GM18861 (cell line): Measurements from ENCODE around the gene ZSCAN1.
A peak's percentile ranks its signal among the peaks of the same experiment; 100 is the strongest.
"Not testable (repeated sequence)": the region's sequence is repeated elsewhere in the genome, so short reads cannot be mapped to it uniquely, and the experiment has no call there.

ENCODE experiments used
- ATAC-seq: cut with Tn5 transposase; IDR thresholded peaks from one replicate; pipeline ENCODE4 v1.9.1; 2021; ENCODE audit not compliant: unreplicated experiment

ZSCAN1 gene, protein sequence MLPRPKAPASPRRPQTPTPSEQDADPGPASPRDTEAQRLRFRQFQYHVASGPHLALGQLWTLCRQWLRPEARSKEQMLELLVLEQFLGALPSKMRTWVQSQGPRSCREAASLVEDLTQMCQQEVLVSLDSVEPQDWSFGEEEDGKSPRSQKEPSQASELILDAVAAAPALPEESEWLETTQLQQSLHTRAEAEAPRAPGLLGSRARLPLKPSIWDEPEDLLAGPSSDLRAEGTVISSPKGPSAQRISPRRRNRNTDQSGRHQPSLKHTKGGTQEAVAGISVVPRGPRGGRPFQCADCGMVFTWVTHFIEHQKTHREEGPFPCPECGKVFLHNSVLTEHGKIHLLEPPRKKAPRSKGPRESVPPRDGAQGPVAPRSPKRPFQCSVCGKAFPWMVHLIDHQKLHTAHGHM

DNA sequence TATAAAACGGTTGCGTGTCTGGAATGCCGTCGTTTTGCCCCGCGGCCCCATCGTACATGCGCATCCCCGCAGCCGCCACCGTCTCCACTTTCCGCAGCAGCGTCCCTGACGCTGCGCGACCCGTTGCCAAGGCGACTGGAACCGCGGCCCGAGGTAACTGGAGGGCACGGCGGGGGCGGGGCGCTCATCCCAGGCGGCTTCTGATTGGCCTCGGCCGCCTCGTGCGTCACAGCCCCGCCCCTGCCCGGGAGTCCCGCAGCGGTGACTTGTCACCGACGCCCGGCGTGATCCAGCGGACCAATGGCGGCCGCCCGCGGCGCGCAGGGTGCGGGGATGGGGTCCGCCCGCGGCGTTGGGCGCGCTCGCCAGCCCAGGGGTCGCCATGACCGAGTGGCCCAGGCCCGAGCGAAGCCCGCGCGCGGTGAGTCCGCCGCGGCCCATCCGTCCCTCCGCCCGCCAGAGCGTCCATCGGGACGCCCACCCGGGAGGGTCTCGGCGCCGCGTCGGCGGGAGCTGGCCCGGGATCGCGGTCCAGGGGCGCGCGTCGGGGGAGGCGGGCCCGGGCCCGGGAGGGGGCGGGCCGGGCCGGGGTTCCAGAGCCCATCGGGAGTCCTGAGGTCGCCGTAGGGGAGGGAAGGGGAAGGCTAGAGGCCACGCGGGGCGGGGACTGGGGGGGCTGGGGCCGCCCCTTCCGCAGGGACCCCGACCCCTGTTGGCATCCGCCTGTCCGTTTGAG is at the start of gene ZSCAN1:
Gene ZSCAN1, plus strand, starts transcription at position 285 of the 736 bp plus-strand sequence. CDS start 3,812 bp downstream, outside the sequence.
- no peak for ATAC-seq

DNA sequence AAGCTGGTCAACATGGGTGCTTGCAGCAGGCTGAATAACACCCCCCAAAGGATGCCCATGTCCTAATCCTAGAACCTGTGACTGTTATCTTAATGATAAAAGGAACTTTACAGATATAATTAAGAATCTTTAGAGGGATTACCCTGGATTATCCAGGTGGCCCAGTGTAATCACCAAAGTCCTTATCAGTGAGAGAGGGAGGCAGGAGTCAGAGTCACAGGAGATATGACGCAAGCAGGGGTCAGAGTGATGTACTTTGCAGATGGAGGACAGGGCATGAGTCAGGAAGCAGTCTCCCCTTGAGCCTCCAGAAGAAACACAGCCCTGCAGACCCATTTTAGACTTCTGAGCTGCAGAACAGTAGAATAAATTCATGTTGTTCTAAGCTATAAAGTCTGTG is 41.0 kb upstream of the ZSCAN1 start:
- no peak for ATAC-seq

DNA sequence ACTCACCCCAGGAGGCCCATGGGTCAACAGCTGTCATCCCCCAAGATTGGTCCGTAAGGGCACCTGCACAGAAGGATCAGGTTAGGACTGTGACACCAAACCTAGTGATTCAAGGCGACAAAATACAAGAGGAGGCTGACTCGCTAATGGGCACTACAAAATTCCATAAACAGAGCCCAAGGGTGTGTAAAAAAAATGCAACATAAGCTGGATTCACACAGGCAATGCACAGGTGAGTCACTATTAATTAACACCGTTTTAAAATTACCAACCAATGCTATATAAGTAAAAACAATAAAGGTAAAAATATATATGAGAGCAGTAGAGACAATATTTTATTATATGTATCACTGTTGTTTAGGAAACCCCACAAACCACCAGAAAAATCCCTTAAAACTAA is 33.1 kb upstream of the ZSCAN1 start:
- ATAC-seq, result no peak

- no peak for ATAC-seq
Observed at GRCh38 chr19:58001895-58002369, 31.9 kb upstream of the ZSCAN1 start.

DNA sequence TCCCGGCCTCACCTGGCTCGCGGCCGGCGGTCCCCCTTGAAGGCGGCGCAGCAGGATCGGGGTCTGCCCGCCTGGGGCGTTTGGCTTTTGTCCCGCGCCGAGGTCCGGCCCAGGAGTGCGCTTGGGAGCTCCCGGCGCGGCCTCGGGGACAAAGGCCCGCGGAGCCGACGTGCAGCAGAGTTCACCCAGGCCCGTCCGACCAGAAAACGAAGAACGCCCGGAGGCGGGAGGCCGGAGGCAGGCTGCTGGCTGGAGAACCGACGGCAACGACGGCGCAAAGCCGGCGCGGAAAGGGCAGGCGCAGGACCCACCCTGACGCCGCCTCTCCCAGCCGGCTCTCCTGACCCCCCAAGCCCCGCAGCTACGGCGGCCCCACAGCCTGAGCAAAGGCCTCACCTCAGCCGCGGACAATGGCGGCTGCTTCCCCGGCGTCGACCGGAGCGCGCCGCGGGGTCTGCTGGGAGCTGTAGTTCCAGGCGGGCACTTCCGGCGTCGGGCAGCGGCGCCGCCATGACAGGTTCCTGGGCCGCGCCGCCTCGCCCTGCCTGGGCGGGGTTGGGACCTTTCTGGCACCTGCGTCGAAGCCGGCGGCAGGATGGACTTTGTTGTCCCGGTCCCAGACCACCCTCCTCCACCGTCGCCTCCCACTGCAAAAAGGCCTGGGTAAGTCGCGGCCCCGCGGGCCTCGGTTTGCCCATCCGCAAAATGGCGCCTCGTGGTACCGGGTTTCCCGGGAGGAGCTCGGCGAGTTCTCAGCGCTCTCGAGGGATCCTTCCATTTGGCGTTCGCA is 31.2 kb upstream of the ZSCAN1 start, which contains the start of gene ZNF606:
Gene ZNF606, minus strand, starts transcription at position 437 of the 790 bp plus-strand sequence. CDS start 1,501 bp downstream, outside the sequence.
- ATAC-seq, result peak; percentile 93

GRCh38 chr19:58003174-58003828 is 30.5 kb upstream of the ZSCAN1 start:
- ATAC-seq, result no peak

GRCh38 chr19:58007285-58007684 is 26.5 kb upstream of the ZSCAN1 start:
- ATAC-seq, result no peak

GRCh38 chr19:58008877-58009276 is 24.9 kb upstream of the ZSCAN1 start:
- ATAC-seq, result not testable (repeated sequence)

DNA sequence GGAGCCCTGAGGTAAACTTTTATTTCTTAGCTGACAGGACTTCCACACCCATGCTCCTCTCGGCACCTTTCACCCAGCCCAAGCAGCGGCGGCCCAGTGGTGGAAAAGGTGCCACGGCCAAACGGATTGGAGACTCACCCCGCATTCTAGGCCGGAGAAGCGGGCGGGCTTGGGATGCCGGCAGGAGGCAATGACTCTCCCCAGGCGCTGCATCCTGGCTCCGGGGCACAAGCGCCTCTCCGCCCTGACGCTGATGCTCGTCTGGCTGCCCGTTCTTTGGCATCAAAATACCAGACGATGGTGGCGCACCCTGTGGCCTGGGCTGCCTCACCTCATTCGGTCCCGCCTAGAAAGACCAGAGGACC is 24.5 kb upstream of the ZSCAN1 start:
- no peak for ATAC-seq

DNA sequence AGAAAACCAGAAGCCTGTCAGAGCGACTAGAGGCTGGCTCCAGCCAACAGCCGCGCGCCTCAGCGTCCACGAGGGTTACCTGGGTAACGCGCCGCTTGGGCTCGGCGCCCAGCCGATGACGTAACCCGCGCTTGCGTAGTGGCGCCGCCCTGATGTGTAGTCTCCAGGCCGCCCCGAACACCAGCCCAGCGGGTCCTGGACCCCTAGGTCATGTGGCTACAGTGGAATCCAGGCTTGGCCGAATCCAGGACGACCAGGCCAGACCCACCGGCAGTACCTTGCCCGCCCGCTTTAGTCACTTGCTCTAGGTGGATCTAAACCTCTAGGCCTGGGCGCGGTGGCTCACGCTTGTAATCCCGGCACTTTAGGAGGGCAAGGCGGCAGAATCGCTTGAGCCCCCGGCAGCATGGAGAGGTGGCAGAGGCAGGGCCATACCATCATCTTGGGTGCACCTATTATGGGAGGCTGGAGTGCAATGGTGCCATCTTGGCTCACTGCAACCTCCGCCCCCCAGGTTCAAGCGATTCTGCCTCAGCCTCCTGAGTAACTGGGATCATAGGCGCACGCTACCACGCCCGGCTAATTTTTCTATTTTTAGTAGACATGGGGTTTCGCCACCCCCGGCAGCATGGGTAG is 24.0 kb upstream of the ZSCAN1 start:
- ATAC-seq, result peak; percentile 84

DNA sequence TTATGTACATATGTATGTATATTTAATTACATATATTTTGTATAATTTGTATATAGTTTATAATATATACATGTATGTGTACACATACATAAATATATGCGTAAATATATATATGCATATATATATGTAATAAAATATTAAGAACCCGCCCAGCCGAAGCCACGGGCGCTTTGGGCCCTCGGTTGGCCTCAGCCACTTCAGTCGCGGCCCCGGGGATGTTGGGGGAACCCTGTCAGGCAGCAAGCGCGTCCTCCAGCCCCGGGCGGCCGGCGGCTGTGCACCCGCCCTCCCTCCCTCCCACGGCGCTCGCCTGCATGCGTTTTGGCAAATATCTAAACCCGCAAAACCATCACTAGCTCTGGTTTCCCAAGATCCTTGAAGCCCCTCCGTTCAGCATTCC is 23.3 kb upstream of the ZSCAN1 start:
- no peak for ATAC-seq

- ATAC-seq, result no peak
Observed at GRCh38 chr19:58014141-58014540, 19.7 kb upstream of the ZSCAN1 start.

GRCh38 chr19:58020129-58020528 is 13.7 kb upstream of the ZSCAN1 start:
- ATAC-seq, result no peak

GRCh38 chr19:58021541-58022282 is 12.1 kb upstream of the ZSCAN1 start:
- ATAC-seq, result no peak

DNA sequence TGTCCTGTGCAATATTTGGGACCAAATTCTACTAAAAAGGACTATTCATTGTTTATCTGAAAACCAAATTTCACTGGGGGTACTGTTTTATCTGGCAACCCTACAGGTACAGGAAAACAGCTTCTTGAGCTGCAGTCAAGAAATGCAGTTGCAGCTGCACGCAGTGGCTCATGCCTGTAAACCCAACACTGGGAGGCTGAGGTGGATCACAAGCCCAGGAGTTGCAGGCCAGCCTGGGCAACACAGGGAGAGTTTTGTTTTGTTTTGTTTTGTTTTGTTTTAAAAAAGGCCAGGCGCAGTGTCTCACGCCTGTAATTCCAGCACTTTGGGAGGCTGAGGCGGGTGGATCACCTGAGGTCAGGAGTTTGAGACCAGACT is 11.6 kb upstream of the ZSCAN1 start:
- no peak for ATAC-seq

DNA sequence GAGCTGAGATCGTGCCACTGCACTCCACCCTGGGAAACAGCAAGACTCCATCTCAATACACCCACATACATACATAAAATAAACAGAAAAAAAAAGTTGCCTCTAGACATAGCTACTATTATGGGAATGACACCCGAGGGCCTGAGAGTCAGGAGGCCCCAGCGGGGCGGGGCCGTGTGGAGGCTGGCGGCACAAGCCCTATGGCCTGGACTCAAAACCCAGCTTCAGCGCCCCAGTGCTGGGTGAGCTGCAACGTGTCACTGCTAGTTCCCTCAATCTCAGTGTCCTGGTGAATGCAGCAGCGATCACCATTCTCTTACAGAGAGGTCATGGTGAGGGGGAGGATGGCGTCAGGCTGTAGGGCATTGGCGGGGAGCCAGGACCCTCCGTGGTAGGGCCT is 9.2 kb upstream of the ZSCAN1 start:
- ATAC-seq, result no peak

- no peak for ATAC-seq
Observed at GRCh38 chr19:58034477-58034793, 610 bp downstream of the ZSCAN1 start.

DNA sequence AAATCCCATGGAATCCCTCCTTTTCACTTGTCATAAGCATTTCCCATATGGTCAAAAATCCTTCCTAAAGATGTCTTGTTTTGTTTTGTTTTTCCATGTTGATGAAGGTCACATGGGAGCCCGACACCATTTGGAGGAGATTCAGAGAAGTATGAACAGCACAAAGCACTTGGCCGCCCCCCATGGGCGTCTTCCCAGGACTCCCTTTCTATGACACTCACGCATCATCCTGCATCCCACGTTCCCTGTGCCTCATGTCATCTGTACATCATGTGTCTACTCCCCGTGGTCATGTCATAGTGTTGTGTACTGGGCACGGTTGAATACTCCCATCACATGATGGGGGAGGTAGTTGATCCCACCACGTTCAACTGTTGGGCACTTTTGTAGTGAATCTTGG is 2.0 kb downstream of the ZSCAN1 start:
- no peak for ATAC-seq

GRCh38 chr19:58037927-58038687 is 4.3 kb downstream of the ZSCAN1 start:
- no peak for ATAC-seq
